CD1c-positive myeloid dendritic cell (primary cell): ENCODE data around the gene SORCS3.

ENCODE experiments used
- DNase-seq: peaks from one replicate; pipeline ENCODE4 v3.0.0-alpha.2; 2016; ENCODE audit errors: extremely low spot score

SORCS3 gene

DNA sequence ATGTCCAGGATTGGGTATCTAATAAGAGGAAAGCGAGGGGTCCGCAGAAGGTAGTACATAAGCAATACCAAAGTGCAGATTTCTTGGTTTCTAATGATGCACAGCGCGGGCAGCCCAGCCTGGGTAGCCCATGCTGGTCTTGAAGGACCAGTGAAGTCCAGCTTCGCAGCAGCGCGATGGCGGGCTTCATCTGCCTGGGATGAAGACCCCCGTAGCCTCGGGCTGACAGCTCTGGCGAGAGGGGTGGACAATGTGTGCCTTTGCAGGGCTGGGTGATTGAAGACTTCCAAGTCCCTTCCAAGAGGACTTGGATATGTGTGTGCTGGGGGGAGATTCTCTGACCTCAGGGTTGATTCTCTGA is 2.2 kb downstream of the SORCS3 start:
- no peak for DNase-seq

DNA sequence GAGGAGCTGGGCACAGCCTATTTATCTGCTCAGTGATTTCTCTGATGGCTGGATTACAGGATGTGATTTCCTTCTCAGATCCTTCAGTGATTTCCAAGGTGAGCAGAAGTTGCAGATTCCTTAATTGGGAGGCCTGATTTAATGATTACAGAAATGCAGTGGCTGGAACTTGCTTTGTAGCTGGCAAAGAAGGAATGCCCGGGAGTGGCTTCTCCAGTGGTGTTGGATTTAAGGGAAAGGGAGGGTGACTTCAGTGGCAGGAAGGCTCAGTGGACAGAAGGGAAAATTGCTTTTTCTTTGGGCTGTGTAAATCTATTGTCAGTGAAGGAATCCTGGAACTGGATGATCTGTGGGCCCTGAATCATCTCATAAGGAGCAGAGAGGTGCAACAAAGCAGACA is 5.1 kb downstream of the SORCS3 start:
- DNase-seq, result no peak

DNA sequence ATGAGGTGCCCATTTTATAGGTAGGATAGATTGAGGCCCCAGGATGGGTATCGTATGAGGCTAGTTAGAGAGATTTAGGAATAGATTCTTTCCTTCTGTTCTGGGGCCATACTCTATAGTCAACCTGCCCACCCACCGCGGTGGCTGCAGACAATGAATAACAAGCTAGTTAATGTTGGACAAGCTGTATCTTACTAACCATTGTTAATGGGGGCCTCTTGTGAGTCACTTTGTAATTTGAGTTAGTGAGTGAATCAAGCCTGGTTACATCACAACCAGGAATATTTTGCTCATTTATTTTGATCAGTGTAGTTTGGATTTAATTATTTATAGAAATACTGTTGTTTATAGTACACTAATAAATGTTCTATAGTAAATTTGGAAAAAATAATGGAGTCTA is 7.3 kb downstream of the SORCS3 start:
- no peak for DNase-seq

DNA sequence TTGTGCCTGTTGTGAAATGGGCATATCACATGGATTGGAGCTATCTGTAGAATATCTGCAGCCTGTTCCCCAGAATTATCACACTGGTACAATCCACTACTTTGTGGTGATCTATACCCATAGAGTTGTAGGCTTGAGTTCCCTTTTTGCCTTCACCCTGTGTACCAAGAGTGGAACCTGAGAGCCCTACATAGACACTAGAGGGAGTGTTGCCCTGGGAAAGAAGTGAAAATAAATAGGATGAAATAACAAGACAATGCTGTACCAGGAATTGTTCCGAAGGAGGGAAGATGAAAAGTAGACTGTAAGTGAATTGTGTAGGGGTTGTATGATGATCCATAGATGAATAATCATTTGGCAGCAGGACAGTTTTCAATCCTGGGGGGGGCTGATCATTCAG is 9.0 kb downstream of the SORCS3 start:
- no peak for DNase-seq

DNA sequence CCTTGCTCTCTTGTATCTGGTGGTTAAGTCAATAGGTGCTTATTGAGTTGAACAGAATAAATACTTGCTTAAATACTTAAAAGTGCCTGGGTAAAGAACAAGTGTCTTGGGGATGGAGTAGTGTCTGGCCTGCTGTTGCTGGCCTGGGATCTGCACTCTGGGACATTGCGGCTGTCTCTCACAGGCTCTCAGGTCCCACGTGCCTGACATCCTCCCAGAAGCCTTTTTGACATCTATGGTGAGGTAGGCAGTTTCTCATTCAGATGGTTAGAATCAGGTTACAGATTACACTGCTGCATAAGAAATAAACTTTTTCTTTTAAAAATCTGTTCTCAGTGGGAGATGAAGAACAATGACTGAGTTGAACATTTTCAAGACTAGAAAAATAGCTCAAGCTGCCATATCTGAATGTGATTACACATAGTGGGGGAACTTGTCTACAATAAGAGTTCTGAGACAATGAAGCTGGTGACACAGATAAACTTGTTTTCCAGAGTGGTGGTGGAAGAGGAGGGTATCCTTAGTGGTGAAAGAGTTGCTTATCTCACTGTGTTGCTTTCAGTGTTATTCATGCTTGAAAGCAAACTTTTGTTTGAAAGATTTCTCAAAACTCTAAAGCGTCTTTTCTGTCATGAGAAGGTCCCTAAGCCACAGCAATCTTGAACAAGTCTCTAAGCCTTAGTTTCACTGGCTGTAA is 9.7 kb downstream of the SORCS3 start:
- no peak for DNase-seq

DNA sequence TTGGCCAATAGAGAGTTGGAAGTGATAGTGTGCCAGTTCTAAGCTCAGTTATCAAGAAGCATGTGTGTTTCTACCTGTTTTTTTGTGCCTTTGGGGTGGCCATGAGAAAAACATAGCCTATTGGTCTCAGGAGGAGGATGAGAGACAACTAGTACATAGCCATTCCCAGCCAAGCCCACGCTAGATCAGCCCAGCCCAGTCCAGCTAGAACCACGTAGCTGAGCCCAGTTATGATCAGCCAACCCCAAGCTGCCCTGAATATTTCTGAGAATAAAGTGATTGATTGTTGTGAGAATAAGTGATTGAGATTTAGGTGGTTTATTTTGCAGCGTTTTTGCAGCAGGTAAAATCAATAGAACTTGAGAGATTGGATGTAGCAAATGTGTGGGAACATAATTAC is 15.9 kb downstream of the SORCS3 start:
- no peak for DNase-seq

DNA sequence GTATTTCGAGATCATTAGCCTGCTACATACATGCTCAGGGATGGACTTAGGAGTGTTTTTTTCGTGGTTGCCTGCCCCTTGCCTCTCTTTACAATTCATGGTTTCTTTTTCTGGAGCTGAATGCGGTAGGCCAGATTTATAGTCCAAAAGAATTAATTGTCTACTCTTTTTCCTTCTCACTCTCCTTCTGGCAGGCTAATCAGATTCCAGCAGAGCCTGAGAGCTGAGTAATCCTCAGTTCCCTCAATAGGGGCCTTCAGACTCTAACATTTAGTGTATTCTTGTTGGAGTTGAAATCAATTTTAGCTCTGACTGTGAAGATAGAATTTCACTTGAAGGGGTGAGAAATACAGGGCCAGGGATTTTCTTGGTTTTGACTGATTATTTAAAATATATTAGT is 16.4 kb downstream of the SORCS3 start:
- DNase-seq, result no peak

DNA sequence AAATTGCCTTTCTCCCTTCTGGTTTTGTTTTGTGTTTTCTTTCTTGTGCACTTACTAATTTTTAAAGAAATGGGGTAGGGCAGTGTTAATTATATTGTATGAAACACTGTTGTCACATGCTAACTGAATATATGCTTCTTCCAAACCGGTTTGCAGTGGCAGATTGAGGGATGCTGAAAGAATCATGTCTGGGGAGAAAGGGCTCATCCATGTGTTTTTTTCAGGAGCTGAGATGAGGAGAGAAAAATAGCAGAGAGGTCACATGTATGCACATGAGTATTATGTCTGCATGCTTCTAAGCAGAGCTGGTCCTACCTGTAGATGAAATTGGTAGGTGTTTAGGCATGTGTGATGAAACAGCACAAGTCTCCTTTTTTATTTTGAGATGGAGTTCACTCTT is 17.0 kb downstream of the SORCS3 start:
- no peak for DNase-seq

DNA sequence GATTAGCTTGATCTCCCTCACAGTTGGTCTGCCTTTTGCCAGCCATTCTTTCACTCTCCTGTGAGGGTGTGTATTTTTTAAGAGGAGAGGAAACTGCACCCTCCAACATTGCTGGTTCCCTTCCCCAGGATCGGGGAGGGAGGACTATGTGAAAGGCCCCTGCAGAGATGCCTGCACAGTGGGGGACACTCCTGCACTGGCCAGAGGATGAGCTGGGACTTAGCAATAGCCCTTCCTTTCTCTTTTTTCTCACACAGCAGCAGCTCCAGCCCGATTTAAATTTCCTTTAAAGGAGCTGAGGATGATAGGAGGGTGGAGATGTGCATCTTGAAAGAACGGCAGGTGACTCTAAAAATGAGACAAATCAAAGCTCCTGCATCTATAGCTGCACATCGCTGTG is 18.7 kb downstream of the SORCS3 start:
- DNase-seq, result no peak

DNA sequence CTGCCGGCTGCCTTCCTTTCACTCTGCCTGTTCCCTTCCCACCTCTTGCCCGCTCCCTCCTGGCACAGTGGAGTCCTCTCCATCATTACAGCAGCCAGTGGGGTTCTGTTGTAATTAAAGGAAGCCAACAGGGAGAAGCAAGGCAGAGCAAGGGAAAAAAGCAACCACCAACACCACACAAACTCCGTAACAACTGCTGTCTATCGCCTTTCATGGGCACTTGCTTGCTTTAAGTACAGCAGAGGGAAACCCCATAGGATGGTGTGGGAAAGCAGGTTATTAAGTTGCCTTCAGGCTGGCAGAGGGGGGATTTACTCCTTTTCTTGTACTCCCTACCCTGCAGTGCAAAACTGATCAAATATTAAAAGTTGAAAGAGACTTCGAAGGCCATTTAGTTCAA is 22.0 kb downstream of the SORCS3 start:
- no peak for DNase-seq

DNA sequence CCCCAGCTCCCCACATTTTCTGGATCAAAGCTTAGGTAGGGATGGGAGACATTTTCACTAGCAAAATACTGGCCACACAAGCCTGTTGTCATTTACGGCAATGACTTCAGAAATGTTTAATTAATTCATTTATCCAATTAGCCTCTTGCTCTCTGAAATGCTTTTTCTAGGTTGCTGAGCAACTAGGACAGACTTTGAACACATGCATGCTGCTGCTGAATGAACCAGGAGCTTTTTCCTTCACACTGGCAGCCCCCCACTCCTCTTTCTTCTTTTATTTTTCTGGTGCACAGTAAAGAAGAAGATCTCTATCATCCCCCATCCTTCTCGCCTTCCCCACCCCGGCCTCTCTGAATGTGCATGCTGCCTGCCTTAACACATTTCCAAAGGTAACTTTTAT is 22.5 kb downstream of the SORCS3 start:
- no peak for DNase-seq

DNA sequence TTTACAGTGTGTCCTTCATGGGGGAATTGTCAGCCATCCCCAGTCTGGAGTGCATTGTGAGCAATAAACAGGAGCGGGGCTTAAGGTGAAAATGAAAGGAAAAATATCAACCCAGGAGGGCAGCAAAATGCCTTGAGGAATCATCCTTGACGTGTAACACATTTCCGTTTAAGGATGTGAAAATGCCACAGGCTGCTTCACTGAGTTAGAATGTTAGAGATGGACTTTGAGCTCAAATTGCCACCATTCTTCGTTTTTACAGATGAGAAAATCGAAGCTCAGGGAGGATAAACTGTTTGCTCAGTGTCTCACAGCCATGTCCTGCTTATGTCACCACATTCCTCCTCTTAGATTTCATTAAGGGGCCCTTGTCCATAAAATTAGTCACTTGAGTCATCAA is 23.1 kb downstream of the SORCS3 start:
- no peak for DNase-seq

DNA sequence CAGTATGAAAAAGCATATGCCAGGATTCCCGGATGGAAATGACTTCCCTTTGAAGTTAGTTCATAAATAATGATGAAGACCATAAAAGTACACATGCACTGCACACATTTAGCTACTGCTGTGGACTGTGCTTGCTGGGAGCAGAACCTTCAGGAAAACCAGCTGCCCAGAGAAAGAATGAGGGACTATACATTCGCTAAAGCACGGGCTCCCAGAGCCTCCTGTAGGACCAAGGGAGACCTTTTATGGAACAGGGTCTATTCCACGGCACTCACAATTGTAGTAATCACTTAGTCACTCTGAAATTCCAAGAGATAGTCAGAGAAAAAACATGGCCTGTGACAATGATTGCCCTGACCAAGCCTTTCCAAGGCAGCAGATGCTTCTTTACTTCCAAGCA is 24.1 kb downstream of the SORCS3 start:
- no peak for DNase-seq

DNA sequence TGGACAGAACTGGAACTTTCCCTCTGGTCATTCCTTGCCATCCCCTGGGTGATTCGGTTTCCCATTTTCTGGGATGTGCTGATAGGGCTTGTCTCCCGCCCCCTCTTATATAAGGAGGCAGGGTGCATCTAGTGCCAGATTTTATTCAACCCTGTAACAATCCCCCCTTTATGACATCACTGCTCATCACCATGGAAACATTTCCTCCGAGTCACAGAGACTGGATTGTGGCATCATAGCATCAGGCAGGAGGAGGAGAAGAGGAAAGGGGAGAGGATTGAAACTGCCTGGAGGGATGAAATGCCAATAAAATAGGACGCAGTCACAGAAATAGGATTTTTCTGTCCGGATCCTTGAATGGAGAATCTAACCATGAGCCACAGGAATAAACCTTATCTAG is 25.0 kb downstream of the SORCS3 start:
- DNase-seq, result no peak

DNA sequence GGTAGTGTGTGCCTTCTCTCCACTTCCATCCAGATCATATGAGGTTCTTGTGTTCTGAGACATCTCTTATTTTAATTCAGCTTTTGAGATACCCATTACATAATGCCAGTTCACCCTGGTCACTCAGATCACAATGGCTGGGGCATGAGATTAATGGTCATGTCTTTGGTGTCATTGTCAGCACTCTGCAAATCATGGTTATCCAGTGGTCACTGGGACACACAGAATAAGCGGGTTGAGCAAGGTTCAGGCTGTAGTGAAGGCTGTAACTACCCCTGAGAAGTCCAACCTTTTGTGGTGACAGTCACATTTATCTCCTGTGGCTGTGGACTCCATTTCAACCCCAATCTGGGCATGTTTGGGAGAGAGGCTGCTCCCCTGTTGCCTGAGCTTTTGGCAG is 35.8 kb downstream of the SORCS3 start:
- DNase-seq, result no peak

DNA sequence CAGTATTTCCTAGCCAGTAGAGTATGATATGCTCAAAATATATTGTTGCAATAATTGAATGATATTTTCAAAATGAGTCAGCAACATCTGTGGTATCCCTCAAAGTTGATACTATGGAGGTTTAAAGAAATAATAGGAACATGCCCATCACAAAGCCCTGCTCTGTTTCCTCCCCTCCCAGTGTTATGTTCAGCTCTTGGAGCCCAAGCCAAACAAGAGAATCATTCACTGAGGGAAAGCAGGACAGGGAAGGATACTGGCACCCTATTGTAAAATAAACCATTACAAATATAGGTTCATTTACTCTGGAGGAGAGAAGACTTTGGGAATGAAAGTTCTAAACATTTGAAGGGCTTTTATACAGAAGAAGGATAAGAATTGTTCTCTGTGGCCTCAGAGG is 37.6 kb downstream of the SORCS3 start:
- no peak for DNase-seq

DNA sequence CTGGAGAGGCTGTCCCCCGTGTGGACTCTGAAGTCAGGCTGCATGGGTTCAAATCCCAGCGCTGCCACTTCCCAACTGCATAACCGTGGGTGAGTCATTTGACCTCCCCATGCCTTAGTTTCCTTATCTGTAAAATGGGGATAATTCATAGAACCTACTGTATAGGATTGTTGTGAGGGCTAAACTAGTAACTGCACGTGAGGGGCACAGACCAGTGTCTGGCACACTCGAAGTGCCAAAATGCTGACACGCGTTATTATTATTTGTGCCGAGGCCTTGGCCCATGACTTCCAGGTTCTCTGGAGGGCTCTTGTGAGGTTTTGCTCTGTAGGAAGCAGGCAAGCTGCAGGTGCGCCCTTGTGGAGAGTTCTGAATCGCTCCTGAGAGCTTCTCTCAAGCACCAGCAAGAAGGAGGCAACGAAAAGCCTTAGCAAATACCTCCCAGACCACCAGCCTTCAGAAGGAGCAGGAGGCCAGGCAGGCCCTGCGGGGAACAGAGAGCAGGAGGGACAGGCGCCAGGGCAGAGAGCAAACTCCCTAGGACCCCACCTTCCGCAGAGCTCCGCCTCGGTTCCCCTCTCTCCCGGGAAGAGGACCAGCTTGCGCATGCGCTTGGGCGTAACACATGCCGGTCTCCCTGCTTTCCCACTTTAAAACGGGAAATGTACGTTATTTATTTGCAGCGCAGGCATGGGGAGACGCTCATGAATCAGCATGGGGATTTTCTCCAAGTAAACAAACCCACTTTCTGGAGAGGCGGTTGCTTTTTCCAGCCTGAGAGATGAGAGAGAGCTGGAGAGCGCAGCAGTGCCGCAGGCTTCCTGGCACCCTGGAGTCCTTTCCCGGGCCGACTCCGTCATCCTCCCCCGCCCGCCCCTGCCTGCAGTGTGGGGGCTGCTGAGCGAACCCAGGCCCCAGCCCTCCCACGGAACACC is 39.6 kb downstream of the SORCS3 start:
- DNase-seq, result no peak

DNA sequence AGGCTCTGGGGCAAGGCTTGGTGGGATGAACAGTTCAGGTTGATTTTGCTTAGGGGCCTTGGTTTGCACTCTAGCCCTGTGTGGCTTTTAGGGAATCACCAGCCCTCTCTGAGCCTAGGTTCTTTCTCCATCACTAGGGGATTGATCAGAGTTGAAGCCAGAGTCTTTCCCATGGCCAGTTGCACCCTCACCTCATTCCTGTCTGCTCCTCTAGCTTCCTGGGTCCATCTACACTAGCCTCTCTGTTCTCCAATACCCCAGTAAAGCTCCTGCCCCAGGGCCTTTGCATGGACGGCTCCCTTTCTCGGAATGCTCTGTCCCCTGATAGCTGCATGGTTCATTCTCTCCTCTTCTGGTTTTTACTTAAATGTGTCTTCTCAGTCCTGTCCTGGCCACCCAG is 40.4 kb downstream of the SORCS3 start:
- DNase-seq, result no peak

DNA sequence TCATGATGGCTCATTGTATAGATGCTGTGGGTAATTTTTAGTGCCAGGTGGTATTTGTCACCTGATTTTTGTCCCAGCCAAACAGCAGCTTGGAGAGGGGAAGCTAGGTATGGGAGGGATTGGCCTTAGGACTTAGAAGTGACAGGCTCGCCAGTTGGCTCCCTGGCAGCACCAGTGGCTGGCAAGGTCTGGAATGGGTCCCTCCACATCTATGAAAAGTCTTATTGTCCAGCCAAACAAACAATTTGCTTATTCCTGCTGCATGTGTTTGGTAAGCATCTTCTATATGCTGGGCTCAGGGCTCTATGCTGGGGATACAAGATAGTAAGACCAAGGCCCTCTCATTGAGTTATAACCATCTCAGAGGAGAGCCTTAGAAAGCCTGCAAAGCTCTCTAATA is 42.5 kb downstream of the SORCS3 start:
- no peak for DNase-seq

DNA sequence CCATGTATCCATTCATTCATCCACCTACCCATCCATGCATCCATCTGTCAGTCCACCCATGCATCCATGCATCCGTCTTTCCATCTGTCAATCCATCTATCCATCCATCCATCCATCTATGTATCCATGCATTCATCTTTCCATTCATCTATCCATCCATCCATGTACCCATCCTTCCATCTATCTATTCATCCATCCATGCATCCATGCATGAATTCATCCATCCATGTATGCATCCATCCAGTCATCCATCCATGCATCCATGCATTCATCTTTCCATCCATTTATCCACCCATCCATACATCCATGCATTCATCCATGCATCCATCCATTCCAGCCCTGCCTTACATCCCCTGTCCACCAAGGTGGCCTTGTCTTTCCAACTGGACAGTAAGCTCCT is 45.7 kb downstream of the SORCS3 start:
- no peak for DNase-seq

DNA sequence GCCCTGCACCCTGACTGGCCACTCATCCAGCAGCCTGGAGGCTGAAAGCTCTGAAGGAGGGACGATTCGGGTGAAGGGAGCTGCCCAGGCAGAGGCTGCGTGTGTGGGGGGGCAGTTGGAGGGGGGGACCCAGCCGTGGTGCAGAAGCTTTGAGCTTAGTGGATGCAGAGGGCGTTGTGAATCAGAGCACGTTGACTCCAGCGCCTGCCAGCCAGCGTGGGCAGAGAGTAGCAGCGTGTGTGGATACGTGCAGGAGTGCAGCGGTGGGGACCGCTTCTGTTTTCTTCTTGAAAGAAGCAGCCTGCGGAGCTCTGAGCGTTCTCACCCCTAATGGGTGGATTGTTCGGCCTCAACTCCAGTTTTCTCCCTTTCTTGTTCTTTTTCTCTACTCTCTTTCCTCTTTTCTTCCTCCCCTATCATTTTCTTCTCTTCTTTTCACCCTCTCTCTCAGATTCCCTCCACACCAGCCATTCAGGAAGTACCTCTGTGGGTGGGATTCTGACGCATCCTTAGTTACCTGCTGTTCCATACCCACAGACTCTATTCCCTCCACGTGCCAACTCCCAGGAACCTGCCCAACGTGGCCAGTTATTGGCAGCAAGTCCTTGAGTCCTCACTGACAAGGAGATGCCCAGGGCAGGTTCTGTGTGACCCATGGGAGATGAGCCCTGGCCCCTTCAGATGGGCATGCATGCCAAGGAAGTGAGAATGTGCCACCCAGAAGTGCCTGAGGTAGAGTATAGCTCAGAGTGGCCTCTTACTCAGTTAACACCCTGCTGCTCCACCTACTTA is 47.4 kb downstream of the SORCS3 start:
- no peak for DNase-seq

DNA sequence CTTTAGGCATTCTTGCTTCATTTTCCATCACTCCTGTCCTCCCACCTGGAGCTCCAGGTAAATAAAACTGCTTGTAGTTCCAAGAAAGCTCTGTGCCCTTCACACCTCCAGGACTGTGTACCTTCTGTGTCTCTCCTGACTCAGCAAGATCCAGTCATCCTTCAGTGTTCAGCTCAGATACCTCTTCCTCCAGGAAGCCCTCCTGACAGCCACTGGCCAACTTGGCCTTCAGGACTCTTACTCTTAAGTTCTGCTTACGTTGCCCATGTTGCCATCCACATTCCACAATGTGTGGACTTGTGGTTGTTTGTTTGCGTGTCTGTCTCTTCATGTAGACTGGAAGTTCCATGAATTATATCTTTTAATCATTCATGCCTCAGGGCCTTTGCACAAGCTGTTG is 48.0 kb downstream of the SORCS3 start:
- no peak for DNase-seq

DNA sequence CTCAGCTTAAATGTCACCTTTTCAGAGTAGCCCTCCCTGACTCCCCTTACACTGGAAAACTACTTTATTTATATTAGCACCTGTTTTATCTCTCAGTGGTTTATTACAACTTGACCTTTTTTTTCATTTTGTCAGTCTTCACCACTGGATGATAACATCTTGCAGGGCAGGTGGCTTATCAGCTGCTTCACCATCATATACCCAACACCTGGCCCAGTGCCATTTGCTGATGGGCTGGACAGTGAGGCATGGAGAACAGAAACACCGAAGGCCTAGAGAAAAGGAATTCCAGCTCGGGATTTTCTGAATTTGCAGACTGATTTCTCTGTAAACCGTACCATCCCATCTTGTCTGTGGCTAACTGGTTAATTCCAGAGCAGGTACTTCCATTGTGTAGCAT is 48.5 kb downstream of the SORCS3 start:
- no peak for DNase-seq
